HG02798 (cell line): ENCODE measurements around the gene ACAP3.

Experiments used
- ATAC-seq: cut with Tn5 transposase; IDR thresholded peaks from one replicate; pipeline ENCODE4 v1.9.1; 2021; ENCODE audit warnings: mild to moderate bottlenecking; ENCODE audit not compliant: unreplicated experiment, poor library complexity

The ACAP3 gene

GRCh38 chr1:1274299-1274930, 33.3 kb downstream of the ACAP3 start:
- no peak for ATAC-seq

- ATAC-seq, result peak; percentile 87
Observed at GRCh38 chr1:1273512-1274298, 34.0 kb downstream of the ACAP3 start, which contains the start of gene UBE2J2. Gene UBE2J2 (minus strand): TSS chr1:1273854. CDS start chr1:1267992, 5,862 bp downstream.

GRCh38 chr1:1273209-1273511, 34.6 kb downstream of the ACAP3 start:
- peak; percentile 5 for ATAC-seq

- ATAC-seq, result no peak
Observed at GRCh38 chr1:1272341-1273208, 35.2 kb downstream of the ACAP3 start.

- ATAC-seq, result no peak
Observed at GRCh38 chr1:1270813-1271212, 36.9 kb downstream of the ACAP3 start.

- ATAC-seq, result no peak
Observed at GRCh38 chr1:1268284-1268682, 39.4 kb downstream of the ACAP3 start.

- ATAC-seq, result no peak
Observed at GRCh38 chr1:1267488-1268283, 40.0 kb downstream of the ACAP3 start.

GRCh38 chr1:1264868-1265272, 42.9 kb downstream of the ACAP3 start:
- ATAC-seq, result no peak

GRCh38 chr1:1264026-1264425, 43.7 kb downstream of the ACAP3 start:
- no peak for ATAC-seq

- ATAC-seq, result no peak
Observed at GRCh38 chr1:1262758-1263157, 45.0 kb downstream of the ACAP3 start.

- no peak for ATAC-seq
Observed at GRCh38 chr1:1262071-1262470, 45.7 kb downstream of the ACAP3 start.

- no peak for ATAC-seq
Observed at GRCh38 chr1:1260843-1261560, 46.7 kb downstream of the ACAP3 start.

- no peak for ATAC-seq
Observed at GRCh38 chr1:1259951-1260600, 47.7 kb downstream of the ACAP3 start.

- no peak for ATAC-seq
Observed at GRCh38 chr1:1259540-1259939, 48.2 kb downstream of the ACAP3 start.

- ATAC-seq, result no peak
Observed at GRCh38 chr1:1259119-1259488, 48.6 kb downstream of the ACAP3 start.

GRCh38 chr1:1256956-1257871, 50.5 kb downstream of the ACAP3 start:
- ATAC-seq, result no peak

GRCh38 chr1:1255611-1256010, 52.1 kb downstream of the ACAP3 start:
- ATAC-seq, result no peak

GRCh38 chr1:1255078-1255477, 52.7 kb downstream of the ACAP3 start:
- no peak for ATAC-seq
